Endothelial cell of umbilical vein (primary cell): ENCODE results near the gene CACNA2D1.

Source experiments
- EZH2 ChIP-seq: IDR thresholded peaks from 2 replicates; pipeline ENCODE4 v1.6.1; 2012; ENCODE audit warnings: borderline replicate concordance, low read depth, mild to moderate bottlenecking, moderate library complexity, low read length, inconsistent platforms; ENCODE audit not compliant: severe bottlenecking
- POLR2A ChIP-seq: IDR thresholded peaks from 2 replicates; pipeline ENCODE4 v1.6.1; 2012; ENCODE audit warnings: low read depth, mild to moderate bottlenecking, control low read depth, low read length
- POLR2AphosphoS5 ChIP-seq: IDR thresholded peaks from 2 replicates; pipeline ENCODE4 v1.6.1; 2012; ENCODE audit warnings: low read depth, mild to moderate bottlenecking, control low read depth, low read length, moderate library complexity; ENCODE audit not compliant: insufficient read depth
- TF ChIP-seq, protein P1 (sequence below), 2 donors: IDR thresholded peaks; 1 replicate in 1 of 2; 2 replicates in 1 of 2; pipeline ENCODE4 v1.5.1; 2011; ENCODE audit warnings: low read length in 2 of 2, mild to moderate bottlenecking in 2 of 2, moderate library complexity in 2 of 2, control low read depth in 1 of 2, inconsistent platforms in 1 of 2, low read depth in 1 of 2; ENCODE audit not compliant: insufficient read depth in 1 of 2; ENCODE audit errors: extremely low read depth in 1 of 2
- TF ChIP-seq, protein P2 (sequence below): IDR thresholded peaks from 2 replicates; pipeline ENCODE4 v1.6.1; 2011; ENCODE audit not compliant: insufficient read depth, insufficient read length

DNA sequence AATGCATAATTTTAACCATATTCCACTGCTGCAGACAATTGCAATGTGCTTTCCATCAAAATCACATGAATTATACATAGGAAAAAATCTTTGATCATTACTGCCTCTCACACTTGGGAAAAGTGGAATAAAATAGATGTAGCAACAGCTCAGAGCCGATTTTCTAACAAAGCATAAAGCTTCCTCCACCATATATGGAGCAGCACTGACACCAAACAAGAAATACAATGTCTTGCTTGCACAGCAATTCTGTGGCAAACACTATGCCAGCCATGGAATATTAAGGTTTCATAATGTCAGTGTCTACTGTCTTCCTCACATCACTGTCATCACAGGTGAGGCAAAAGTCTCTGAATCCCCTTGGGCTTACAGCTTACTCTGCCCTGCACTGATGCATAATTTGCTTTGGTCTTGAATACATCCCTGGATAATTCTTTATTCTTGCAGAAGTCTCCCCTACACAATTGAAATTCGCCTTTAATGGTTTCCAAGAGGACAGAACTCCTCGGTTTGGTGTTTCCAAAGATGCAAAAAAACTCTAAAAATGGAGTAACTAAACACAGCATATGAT lies 198.5 kb downstream of the CACNA2D1 start:
- TF ChIP-seq, protein P1, sequence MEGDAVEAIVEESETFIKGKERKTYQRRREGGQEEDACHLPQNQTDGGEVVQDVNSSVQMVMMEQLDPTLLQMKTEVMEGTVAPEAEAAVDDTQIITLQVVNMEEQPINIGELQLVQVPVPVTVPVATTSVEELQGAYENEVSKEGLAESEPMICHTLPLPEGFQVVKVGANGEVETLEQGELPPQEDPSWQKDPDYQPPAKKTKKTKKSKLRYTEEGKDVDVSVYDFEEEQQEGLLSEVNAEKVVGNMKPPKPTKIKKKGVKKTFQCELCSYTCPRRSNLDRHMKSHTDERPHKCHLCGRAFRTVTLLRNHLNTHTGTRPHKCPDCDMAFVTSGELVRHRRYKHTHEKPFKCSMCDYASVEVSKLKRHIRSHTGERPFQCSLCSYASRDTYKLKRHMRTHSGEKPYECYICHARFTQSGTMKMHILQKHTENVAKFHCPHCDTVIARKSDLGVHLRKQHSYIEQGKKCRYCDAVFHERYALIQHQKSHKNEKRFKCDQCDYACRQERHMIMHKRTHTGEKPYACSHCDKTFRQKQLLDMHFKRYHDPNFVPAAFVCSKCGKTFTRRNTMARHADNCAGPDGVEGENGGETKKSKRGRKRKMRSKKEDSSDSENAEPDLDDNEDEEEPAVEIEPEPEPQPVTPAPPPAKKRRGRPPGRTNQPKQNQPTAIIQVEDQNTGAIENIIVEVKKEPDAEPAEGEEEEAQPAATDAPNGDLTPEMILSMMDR (IDR thresholded peaks at IDR 0.05; ENCODE audit: extremely low read depth in 1 of 2, insufficient read depth in 1 of 2, low read depth in 1 of 2, low read length in 2 of 2), result no peak
- TF ChIP-seq EZH2 (no peak), POLR2AphosphoS5 (no peak), POLR2A (no peak)
- TF ChIP-seq, protein P2, sequence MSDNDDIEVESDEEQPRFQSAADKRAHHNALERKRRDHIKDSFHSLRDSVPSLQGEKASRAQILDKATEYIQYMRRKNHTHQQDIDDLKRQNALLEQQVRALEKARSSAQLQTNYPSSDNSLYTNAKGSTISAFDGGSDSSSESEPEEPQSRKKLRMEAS, result no peak
